ENCODE data around the gene THOP1. TPM values are rescaled to one million over a fixed set of nuclear protein-coding genes. Genes with fewer than 3 reads are reported as not detected.

The THOP1 gene
- total RNA-seq, 4 donors from 2014 or later = 29.7 to 79.0 (median 58.9) TPM

DNA sequence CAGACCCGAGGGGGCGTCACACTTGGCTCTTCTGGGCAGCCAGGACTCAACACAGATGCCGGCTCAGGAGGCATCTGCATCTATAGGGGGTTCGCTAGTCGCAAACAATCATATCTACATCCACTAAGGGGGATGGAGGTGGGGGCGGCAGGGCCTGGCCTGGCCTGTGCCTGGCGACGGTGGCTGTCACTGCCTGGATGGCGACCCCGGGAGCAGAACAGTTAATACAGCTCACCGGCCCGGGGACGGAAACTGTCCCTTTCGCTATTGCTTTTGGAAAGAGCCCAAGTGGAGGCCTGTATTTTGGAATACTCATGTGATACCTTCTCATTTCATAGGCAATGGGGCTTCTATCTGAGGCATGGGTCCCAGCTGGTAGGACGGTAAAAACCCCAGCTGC, 19.9 kb upstream of the THOP1 start:
- WGBS, 2 donors = 88 to 91% methylated on average over 12 to 15 of the region's 15 CpGs
- Histone ChIP-seq H3K36me3 (peaks cover 65% of the 10 kb centered on the region in 2 donors), H3K9me3 (no peaks in the 10 kb centered on the region), H3K27me3 (no peaks in the 10 kb centered on the region), H3K4me3 (replicated peaks in 1 of 3) (no peak overlapping the region), H3K27ac (no peak overlapping the region), H3K4me1 (peaks cover 0 to 3% of the 10 kb centered on the region in 2 donors)
- intact Hi-C loops (cut with DNase I) = no loop called here
- TF ChIP-seq POLR2A (IDR thresholded peaks at IDR 0.05) (no peak), CTCF (IDR thresholded peaks at IDR 0.05) (no peak)
- no peak for DNase-seq

DNA sequence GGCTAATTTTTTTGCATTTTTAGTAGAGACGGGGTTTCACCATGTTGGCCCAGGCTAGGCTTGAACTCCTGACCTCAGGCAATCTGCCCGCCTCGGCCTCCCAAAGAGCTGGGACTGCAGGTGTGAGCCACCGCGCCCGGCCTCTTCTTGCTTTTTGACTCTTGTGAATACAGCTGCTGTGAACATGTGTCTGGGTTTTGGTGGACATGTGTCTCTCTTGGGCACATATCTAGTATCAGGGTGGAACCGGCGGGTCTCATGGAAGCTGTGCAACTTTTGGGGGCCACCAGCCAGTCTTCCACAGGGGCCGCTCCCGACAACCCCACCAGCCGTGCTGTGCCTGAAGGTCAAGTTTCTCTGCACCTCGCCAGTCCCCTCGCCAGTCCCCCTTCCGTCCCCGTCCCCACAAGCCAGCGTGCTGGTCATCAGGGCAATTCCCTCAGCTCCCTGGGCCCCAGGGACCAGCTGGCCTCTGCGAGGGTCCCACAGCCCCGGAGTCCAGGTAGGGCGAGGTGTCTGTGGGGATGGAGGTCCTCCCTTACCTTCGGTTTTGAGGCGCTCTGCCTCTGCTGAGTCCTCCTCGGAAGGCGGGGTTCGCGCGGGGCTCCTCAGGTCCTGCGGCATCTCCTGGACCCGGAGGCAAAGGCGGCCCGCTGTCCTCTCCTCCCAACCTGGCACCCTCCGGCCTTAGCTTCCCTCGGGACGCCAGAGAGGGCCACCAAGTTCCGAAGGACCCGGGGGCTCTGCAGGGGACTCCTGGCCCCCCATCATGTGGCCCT, 18.5 kb upstream of the THOP1 start:
- H3K4me1 ChIP-seq = peaks cover 0 to 4% of the 10 kb centered on the region in 2 donors
- 94 to 96% methylated on average over 15 to 21 of the region's 35 CpGs for WGBS, 2 donors
- no peak overlapping the region for H3K4me3 ChIP-seq (replicated peaks in 1 of 3)
- no peaks in the 10 kb centered on the region for H3K9me3 ChIP-seq
- no peak for DNase-seq
- H3K27ac ChIP-seq = no peak overlapping the region
- intact Hi-C loops (cut with DNase I) = no loop called here
- no peaks in the 10 kb centered on the region for H3K27me3 ChIP-seq
- H3K36me3 ChIP-seq = peaks cover 55% of the 10 kb centered on the region in 2 donors
- TF ChIP-seq CTCF (IDR thresholded peaks at IDR 0.05) (no peak), POLR2A (IDR thresholded peaks at IDR 0.05) (no peak)

DNA sequence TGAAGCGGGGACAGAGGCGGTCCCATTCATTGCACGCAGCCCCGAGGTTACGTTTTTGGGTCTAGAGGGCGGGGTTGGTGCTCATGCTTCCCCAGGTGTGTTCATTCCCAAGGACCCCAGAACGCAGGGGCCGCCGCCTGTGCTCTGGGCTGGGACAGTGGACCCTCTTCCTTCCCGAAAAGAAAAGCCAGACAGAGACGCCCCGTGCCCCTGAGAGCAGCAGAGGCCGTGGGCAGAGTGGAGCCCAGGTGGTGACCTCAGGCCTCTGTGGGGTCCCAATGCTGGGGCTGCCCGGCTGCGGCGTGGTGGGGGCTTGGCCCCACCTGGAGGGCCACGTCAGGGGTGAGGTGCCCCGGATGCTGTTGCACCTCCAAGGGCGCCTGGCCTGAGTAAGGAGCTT, 17.6 kb upstream of the THOP1 start:
- intact Hi-C loops (cut with DNase I) = no loop called here
- 93 to 97% methylated on average over 6 to 13 of the region's 19 CpGs for WGBS, 2 donors

DNA sequence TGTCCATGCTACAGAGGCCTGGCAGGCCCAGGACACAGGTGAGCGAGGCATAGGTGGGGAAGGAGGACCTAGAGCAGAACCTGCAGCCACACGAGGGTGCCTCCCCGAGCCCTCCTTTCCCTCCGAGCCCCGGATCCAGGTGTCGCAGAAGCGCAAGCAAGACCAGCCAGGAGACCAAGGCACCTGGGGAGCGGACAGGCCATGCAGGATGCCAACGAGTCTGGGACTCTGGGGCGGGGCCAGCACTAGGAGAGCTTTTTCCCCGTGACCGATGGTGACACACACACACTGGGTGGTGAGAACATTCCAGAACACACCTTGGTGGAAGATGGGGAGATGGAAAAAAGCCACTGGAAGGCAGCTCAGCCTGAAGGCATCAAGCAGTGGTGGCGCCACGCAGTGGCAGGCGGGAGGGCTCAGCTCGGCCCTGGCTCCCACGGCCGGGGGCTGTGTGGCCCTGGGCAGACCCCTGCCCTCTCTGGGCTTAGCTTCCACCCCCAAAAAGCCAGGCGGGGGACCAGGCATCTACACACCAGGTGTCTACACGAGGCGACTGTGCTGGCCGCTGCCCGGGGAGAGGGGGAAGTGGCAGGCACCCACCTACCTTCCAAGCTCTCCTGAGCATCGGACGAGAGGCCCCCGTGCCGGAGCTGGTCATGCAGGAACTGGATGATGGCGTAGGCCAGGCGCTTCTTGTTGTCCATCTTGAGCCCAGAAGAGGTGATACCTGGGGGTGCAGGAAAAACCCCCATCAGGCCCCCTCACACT, 16.8 kb upstream of the THOP1 start:
- WGBS, 2 donors = 87 to 93% methylated on average over 20 of the region's 29 CpGs
- peaks cover 0 to 4% of the 10 kb centered on the region in 2 donors for H3K4me1 ChIP-seq
- no peak for TF ChIP-seq CTCF (IDR thresholded peaks at IDR 0.05)
- no peak for TF ChIP-seq POLR2A (IDR thresholded peaks at IDR 0.05)
- no peaks in the 10 kb centered on the region for H3K27me3 ChIP-seq
- intact Hi-C loops (cut with DNase I) = no loop called here
- no peak for DNase-seq
- H3K27ac ChIP-seq = no peak overlapping the region
- H3K4me3 ChIP-seq (replicated peaks in 1 of 3) = no peak overlapping the region
- H3K9me3 ChIP-seq = no peaks in the 10 kb centered on the region
- peaks cover 38 to 40% of the 10 kb centered on the region in 2 donors for H3K36me3 ChIP-seq

More for the DNA sequence above, 17.6 kb upstream of the THOP1 start:
- H3K4me1 ChIP-seq = peaks cover 0 to 4% of the 10 kb centered on the region in 2 donors
- H3K27ac ChIP-seq = no peak overlapping the region
- H3K9me3 ChIP-seq = no peaks in the 10 kb centered on the region
- H3K36me3 ChIP-seq = peaks cover 46 to 49% of the 10 kb centered on the region in 2 donors
- no peak overlapping the region for H3K4me3 ChIP-seq (replicated peaks in 1 of 3)
- no peak for TF ChIP-seq CTCF (IDR thresholded peaks at IDR 0.05)
- TF ChIP-seq POLR2A (IDR thresholded peaks at IDR 0.05) = no peak
- DNase-seq = no peak
- H3K27me3 ChIP-seq = no peaks in the 10 kb centered on the region

GRCh38 chr19:2769218-2769617, 16.1 kb upstream of the THOP1 start:
- intact Hi-C loops (cut with DNase I) = no loop called here
- TF ChIP-seq CTCF (IDR thresholded peaks at IDR 0.05) = no peak
- TF ChIP-seq POLR2A (IDR thresholded peaks at IDR 0.05) = no peak

More at GRCh38 chr19:2769218-2769617, 16.1 kb upstream of the THOP1 start:
- DNase-seq = no peak
- no peaks in the 10 kb centered on the region for H3K27me3 ChIP-seq
- no peak overlapping the region for H3K4me3 ChIP-seq (replicated peaks in 1 of 3)
- WGBS, 2 donors = 90 to 100% methylated on average over 4 of the region's 8 CpGs
- H3K9me3 ChIP-seq = no peaks in the 10 kb centered on the region
- H3K27ac ChIP-seq = no peak overlapping the region
- peaks cover 32 to 33% of the 10 kb centered on the region in 2 donors for H3K36me3 ChIP-seq
- peaks cover 0 to 4% of the 10 kb centered on the region in 2 donors for H3K4me1 ChIP-seq

Data from thyroid gland (tissue), 4 donors.